Gastrocnemius medialis (tissue), 4 donors: Measurements from ENCODE around the gene LAMA2. TPM values are rescaled to one million over a fixed set of nuclear protein-coding genes. Genes with fewer than 3 reads are reported as not detected.

Experiments used
- ATAC-seq, 2 donors: fragments of 150-250 bp; one replicate each; pipeline ENCODE4 v1.9.1; 2016
- DNase-seq, 2 donors: peaks; one replicate each; pipeline ENCODE4 v3.0.0-alpha.2; 2019
- H3K27ac ChIP-seq, 4 donors: fragments of 200-600 bp; sonication (generic); 1 replicate in 1 of 4; 2 replicates in 3 of 4; pipeline ENCODE4 v1.5.1; 2016 to 2018; ENCODE audit warnings: mild to moderate bottlenecking in 2 of 4, moderate library complexity in 1 of 4
- H3K27me3 ChIP-seq, 3 donors: fragments of 200-600 bp; sonication (generic) in 2 of 3; 1 replicate in 1 of 3; 2 replicates in 2 of 3; pipeline versions ENCODE4 v1.5.1 to v1.6.0; 2016 to 2019; ENCODE audit warnings: mild to moderate bottlenecking in 1 of 3, moderate library complexity in 1 of 3
- H3K36me3 ChIP-seq, 2 donors: fragments of 200-600 bp; sonication (generic) in 1 of 2; one replicate each; pipeline ENCODE4 v1.5.1; 2017 to 2018
- H3K4me1 ChIP-seq, 2 donors: fragments of 200-600 bp; sonication (generic) in 1 of 2; one replicate each; pipeline ENCODE4 v1.5.1; 2016 to 2017; ENCODE audit warnings: mild to moderate bottlenecking in 2 of 2
- H3K4me3 ChIP-seq, 4 donors: fragments of 200-600 bp; sonication (generic) in 3 of 4; 1 replicate in 1 of 4; 2 replicates in 3 of 4; pipeline ENCODE4 v1.5.1; 2016 to 2019; ENCODE audit warnings: mild to moderate bottlenecking in 2 of 4
- H3K9me3 ChIP-seq, 3 donors: fragments of 200-600 bp; sonication (generic) in 2 of 3; 1 replicate in 1 of 3; 2 replicates in 2 of 3; pipeline ENCODE4 v1.5.1; 2016 to 2019
- CTCF ChIP-seq, 5 experiments: fragments of 450-650 bp in 3 of 5; fragments of 200-600 bp in 2 of 5; sonication (generic) in 2 of 5; IDR thresholded peaks in 4 of 5; conservative IDR thresholded peaks in 1 of 5; 1 replicate in 4 of 5; 2 replicates in 1 of 5; pipeline ENCODE4 v1.5.1; 2016 to 2019; ENCODE audit warnings: antibody characterized with exemption in 5 of 5, mild to moderate bottlenecking in 3 of 5, moderate library complexity in 3 of 5
- POLR2A ChIP-seq, 2 donors: fragments of 450-650 bp; IDR thresholded peaks; one replicate each; pipeline ENCODE4 v1.6.1; 2017; ENCODE audit warnings: antibody characterized with exemption in 2 of 2, mild to moderate bottlenecking in 2 of 2, moderate library complexity in 2 of 2
- in situ Hi-C, 4 donors: fragments of 200-750 bp; cut with MboI; loops; one replicate each; pipeline versions ENCODE4 v1.15.0 to v1.8.0; 2017; ENCODE audit warnings: low sequenced_read_pairs in 4 of 4
- intact Hi-C: fragments of 100-400 bp; cut with DNase I; formaldehyde crosslinking; loops from one replicate; pipeline ENCODE4 v1.15.1; 2023; ENCODE audit warnings: low total_unique reads
- total RNA-seq, 4 donors: library from RNA; depleted of rRNA; stranded (reverse); fragments of >200 nt; gene quantifications; one replicate each; pipeline versions ENCODE4 v1.1.0 to v1.2.3, GENCODE V29; 2016

The LAMA2 gene
- total RNA-seq, 4 donors from 2014 or later, result 52.9 to 113 (median 71.3) TPM

DNA sequence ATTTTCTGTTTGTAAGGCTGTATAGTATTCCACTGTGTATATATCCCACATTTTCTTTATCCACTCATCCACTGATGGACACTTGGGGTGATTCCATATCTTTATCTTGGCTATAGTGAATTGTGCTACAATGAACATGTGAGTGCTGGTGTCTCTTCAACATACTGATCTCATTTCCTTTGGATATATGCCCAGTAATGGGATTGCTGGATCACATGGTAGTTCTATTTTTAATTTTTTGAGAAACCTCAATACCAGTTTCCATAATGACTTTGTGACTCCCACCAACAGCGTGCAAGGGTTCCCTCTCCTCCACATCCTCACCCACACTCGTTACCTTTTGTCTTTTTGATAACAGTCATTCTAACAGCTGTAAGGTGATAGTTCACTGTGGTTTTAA is 661.0 kb downstream of the LAMA2 start:
- ATAC-seq (no peak), DNase-seq (no peak)
- Histone ChIP-seq H3K4me1 (no peaks in the 10 kb centered on the region), H3K36me3 (no peaks in the 10 kb centered on the region), H3K27ac (no peak overlapping the region), H3K9me3 (no peaks in the 10 kb centered on the region), H3K4me3 (no peak overlapping the region), H3K27me3 (no peaks in the 10 kb centered on the region)
- in situ Hi-C loops (no loop called here), intact Hi-C loops (no loop called here)
- no peak for TF ChIP-seq CTCF (IDR thresholded peaks at IDR 0.05 in 4 of 5, conservative IDR thresholded peaks at IDR 0.05 in 1 of 5)
- no peak for TF ChIP-seq POLR2A (IDR thresholded peaks at IDR 0.05)

- ATAC-seq (no peak), DNase-seq (no peak)
- no peaks in the 10 kb centered on the region for H3K27me3 ChIP-seq
- in situ Hi-C loops (no loop called here), intact Hi-C loops (no loop called here)
- H3K9me3 ChIP-seq, result no peaks in the 10 kb centered on the region
- H3K4me1 ChIP-seq, result no peaks in the 10 kb centered on the region
- H3K4me3 ChIP-seq, result no peak overlapping the region
- TF ChIP-seq POLR2A (IDR thresholded peaks at IDR 0.05) (no peak), CTCF (IDR thresholded peaks at IDR 0.05 in 4 of 5, conservative IDR thresholded peaks at IDR 0.05 in 1 of 5) (no peak)
- no peaks in the 10 kb centered on the region for H3K36me3 ChIP-seq
- H3K27ac ChIP-seq, result no peak overlapping the region
Measured at GRCh38 chr6:129544892-129545612, 662.1 kb downstream of the LAMA2 start.

- in situ Hi-C loops (no loop called here), intact Hi-C loops (no loop called here)
- no peak for ATAC-seq
- Histone ChIP-seq H3K4me3 (no peak overlapping the region), H3K27me3 (no peaks in the 10 kb centered on the region), H3K4me1 (no peaks in the 10 kb centered on the region), H3K27ac (no peak overlapping the region), H3K36me3 (no peaks in the 10 kb centered on the region), H3K9me3 (no peaks in the 10 kb centered on the region)
- DNase-seq, result no peak
- TF ChIP-seq POLR2A (IDR thresholded peaks at IDR 0.05) (no peak), CTCF (IDR thresholded peaks at IDR 0.05 in 4 of 5, conservative IDR thresholded peaks at IDR 0.05 in 1 of 5) (no peak)
Measured at GRCh38 chr6:129546702-129547101, 663.8 kb downstream of the LAMA2 start.

- DNase-seq (no peak), ATAC-seq (no peak)
- Histone ChIP-seq H3K9me3 (no peaks in the 10 kb centered on the region), H3K4me1 (no peaks in the 10 kb centered on the region), H3K36me3 (no peaks in the 10 kb centered on the region), H3K27me3 (no peaks in the 10 kb centered on the region), H3K4me3 (no peak overlapping the region), H3K27ac (no peak overlapping the region)
- intact Hi-C loops, result no loop called here
- in situ Hi-C loops, result no loop called here
- TF ChIP-seq CTCF (IDR thresholded peaks at IDR 0.05 in 4 of 5, conservative IDR thresholded peaks at IDR 0.05 in 1 of 5) (no peak), POLR2A (IDR thresholded peaks at IDR 0.05) (no peak)
Measured at GRCh38 chr6:129551486-129551885, 668.5 kb downstream of the LAMA2 start.

GRCh38 chr6:129552413-129552812 is 669.5 kb downstream of the LAMA2 start:
- TF ChIP-seq POLR2A (IDR thresholded peaks at IDR 0.05), result no peak
- TF ChIP-seq CTCF (IDR thresholded peaks at IDR 0.05 in 4 of 5, conservative IDR thresholded peaks at IDR 0.05 in 1 of 5), result no peak
- Histone ChIP-seq H3K27ac (no peak overlapping the region), H3K36me3 (no peaks in the 10 kb centered on the region), H3K9me3 (no peaks in the 10 kb centered on the region), H3K27me3 (no peaks in the 10 kb centered on the region), H3K4me1 (no peaks in the 10 kb centered on the region), H3K4me3 (no peak overlapping the region)
- in situ Hi-C loops, result no loop called here
- DNase-seq, result no peak
- intact Hi-C loops, result no loop called here
- ATAC-seq, result no peak
